SU-DHL-6 (cell line): ENCODE data around the gene CORO2A.
"Not testable (repeated sequence)": the region's sequence is repeated elsewhere in the genome, so short reads cannot be mapped to it uniquely, and the experiment has no call there.

Experiments used
- EZH2phosphoT487 ChIP-seq: fragments of 200-600 bp; sonication (generic), shearing (Covaris generic); conservative IDR thresholded peaks from 2 replicates; pipeline ENCODE4 v1.6.1; 2018; ENCODE audit warnings: mild to moderate bottlenecking, antibody characterized with exemption, low read length, moderate library complexity, mixed read lengths
- TF ChIP-seq, protein P1 (sequence below): fragments of 200-600 bp; sonication (generic); IDR thresholded peaks from one replicate; pipeline ENCODE4 v1.5.1; 2017; ENCODE audit warnings: antibody characterized with exemption, mild to moderate bottlenecking, low read length, moderate library complexity; ENCODE audit not compliant: insufficient read depth, poor library complexity, severe bottlenecking

GRCh38 chr9:98130060-98130459 is 62.4 kb downstream of the CORO2A start:
- TF ChIP-seq EZH2phosphoT487 = not testable (repeated sequence)
- TF ChIP-seq, protein P1, sequence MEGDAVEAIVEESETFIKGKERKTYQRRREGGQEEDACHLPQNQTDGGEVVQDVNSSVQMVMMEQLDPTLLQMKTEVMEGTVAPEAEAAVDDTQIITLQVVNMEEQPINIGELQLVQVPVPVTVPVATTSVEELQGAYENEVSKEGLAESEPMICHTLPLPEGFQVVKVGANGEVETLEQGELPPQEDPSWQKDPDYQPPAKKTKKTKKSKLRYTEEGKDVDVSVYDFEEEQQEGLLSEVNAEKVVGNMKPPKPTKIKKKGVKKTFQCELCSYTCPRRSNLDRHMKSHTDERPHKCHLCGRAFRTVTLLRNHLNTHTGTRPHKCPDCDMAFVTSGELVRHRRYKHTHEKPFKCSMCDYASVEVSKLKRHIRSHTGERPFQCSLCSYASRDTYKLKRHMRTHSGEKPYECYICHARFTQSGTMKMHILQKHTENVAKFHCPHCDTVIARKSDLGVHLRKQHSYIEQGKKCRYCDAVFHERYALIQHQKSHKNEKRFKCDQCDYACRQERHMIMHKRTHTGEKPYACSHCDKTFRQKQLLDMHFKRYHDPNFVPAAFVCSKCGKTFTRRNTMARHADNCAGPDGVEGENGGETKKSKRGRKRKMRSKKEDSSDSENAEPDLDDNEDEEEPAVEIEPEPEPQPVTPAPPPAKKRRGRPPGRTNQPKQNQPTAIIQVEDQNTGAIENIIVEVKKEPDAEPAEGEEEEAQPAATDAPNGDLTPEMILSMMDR = not testable (repeated sequence)
